IMR-90 (cell line): ENCODE results near the gene RIT1. TPM values are rescaled to one million over a fixed set of nuclear protein-coding genes. Genes with fewer than 3 reads are reported as not detected.

Experiments
- ATAC-seq: fragments of 200-7000 bp; cut with Tn5 transposase; 2 replicates; pipeline ENCODE4 v1.9.1; 2020; ENCODE audit warnings: low read depth, mild to moderate bottlenecking, moderate library complexity
- BruUV-seq: library from RNA; stranded (reverse); fragments of 400-500 nt; replicated peaks from 2 replicates; lab custom pipeline; 2021; lab: Mats Ljungman, UMichigan
- CTCF ChIA-PET: fragments of 300-600 bp; formaldehyde crosslinking; extraction: SDS; loops from one replicate; lab custom pipeline; 2021; ENCODE audit warnings: antibody characterized with exemption; lab: Yijun Ruan, JAX
- POLR2A ChIA-PET: fragments of 300-600 bp; sonication (Branson Sonifier 250); formaldehyde crosslinking; loops from one replicate; lab custom pipeline; 2022; ENCODE audit warnings: antibody characterized with exemption; ENCODE audit not compliant: unreplicated experiment; lab: Charles Lee
- DNase-seq: peaks from one replicate; pipeline ENCODE4 v3.0.0; 2013
- H2AFZ ChIP-seq: replicated peaks from 2 replicates; pipeline ENCODE3; 2013; ENCODE audit warnings: low read length, mild to moderate bottlenecking; ENCODE audit not compliant: poor library complexity
- H2AK5ac ChIP-seq: 2 replicates; pipeline ENCODE4 v1.6.1; 2013; ENCODE audit warnings: low read depth, low read length, inconsistent platforms
- H2AK9ac ChIP-seq: replicated peaks from 2 replicates; pipeline ENCODE3; 2013; ENCODE audit warnings: mild to moderate bottlenecking, low read depth, low read length, moderate library complexity; ENCODE audit not compliant: poor library complexity
- H2BK120ac ChIP-seq: 2 replicates; pipeline ENCODE4 v1.6.1; 2013; ENCODE audit warnings: low read depth, low read length, inconsistent platforms
- H2BK15ac ChIP-seq: 3 replicates; pipeline ENCODE4 v1.6.1; 2013; ENCODE audit warnings: low read depth, low read length, inconsistent platforms
- H2BK20ac ChIP-seq: 2 replicates; pipeline ENCODE4 v1.6.1; 2013; ENCODE audit warnings: low read depth, mild to moderate bottlenecking, inconsistent platforms, low read length, moderate library complexity
- H2BK5ac ChIP-seq: 2 replicates; pipeline ENCODE4 v1.6.1; 2013; ENCODE audit warnings: mild to moderate bottlenecking, low read depth, low read length, inconsistent platforms; ENCODE audit not compliant: poor library complexity, severe bottlenecking
- H3K14ac ChIP-seq: replicated peaks from 2 replicates; pipeline ENCODE4 v1.6.1; 2013; ENCODE audit warnings: low read depth, low read length, inconsistent platforms
- H3K18ac ChIP-seq: 2 replicates; pipeline ENCODE4 v1.6.1; 2013; ENCODE audit warnings: low read depth, low read length, control low read depth
- H3K23ac ChIP-seq: 2 replicates; pipeline ENCODE4 v1.6.1; 2013; ENCODE audit warnings: low read depth, low read length, inconsistent platforms
- H3K27ac ChIP-seq: 2 replicates; pipeline ENCODE4 v1.5.1; 2013; ENCODE audit warnings: mild to moderate bottlenecking, control low read depth, low read length; ENCODE audit not compliant: insufficient read depth
- H3K27me3 ChIP-seq: 2 replicates; pipeline ENCODE4 v1.6.1; 2013; ENCODE audit warnings: low read length; ENCODE audit not compliant: control insufficient read depth, insufficient read depth
- H3K36me3 ChIP-seq: 2 replicates; pipeline ENCODE4 v1.6.1; 2013; ENCODE audit warnings: low read length, mixed read lengths; ENCODE audit not compliant: control insufficient read depth, insufficient read depth
- H3K4ac ChIP-seq: 2 replicates; pipeline ENCODE4 v1.6.1; 2013; ENCODE audit warnings: low read depth, low read length, inconsistent platforms
- H3K4me1 ChIP-seq: 2 replicates; pipeline ENCODE4 v1.6.1; 2013; ENCODE audit warnings: low read length, mixed read lengths; ENCODE audit not compliant: control insufficient read depth, insufficient read depth
- H3K4me2 ChIP-seq: 2 replicates; pipeline ENCODE4 v1.6.1; 2013; ENCODE audit warnings: low read depth, mild to moderate bottlenecking, control low read depth, low read length, moderate library complexity
- H3K4me3 ChIP-seq: 2 replicates; pipeline ENCODE4 v1.5.1; 2013; ENCODE audit warnings: low read depth, mild to moderate bottlenecking, control low read depth, low read length, moderate library complexity; ENCODE audit not compliant: insufficient read depth
- H3K56ac ChIP-seq: 2 replicates; pipeline ENCODE4 v1.6.1; 2013; ENCODE audit warnings: low read length, inconsistent platforms; ENCODE audit not compliant: insufficient read depth; ENCODE audit errors: extremely low read depth
- H3K79me1 ChIP-seq, 2 experiments: 2 replicates each; pipeline ENCODE4 v1.6.1; 2013; ENCODE audit warnings: low read length in 2 of 2, inconsistent platforms in 1 of 2, low read depth in 1 of 2
- H3K9ac ChIP-seq: 2 replicates; pipeline ENCODE4 v1.6.1; 2013; ENCODE audit warnings: low read depth, low read length, control low read depth
- H3K9me1 ChIP-seq: 2 replicates; pipeline ENCODE4 v1.6.1; 2013; ENCODE audit warnings: low read length, inconsistent platforms; ENCODE audit not compliant: insufficient read depth
- H3K9me3 ChIP-seq: 2 replicates; pipeline ENCODE4 v1.6.1; 2013; ENCODE audit warnings: low read length; ENCODE audit not compliant: control insufficient read depth, insufficient read depth
- H4K20me1 ChIP-seq: 2 replicates; pipeline ENCODE4 v1.6.1; 2013; ENCODE audit warnings: low read length, inconsistent platforms; ENCODE audit not compliant: insufficient read depth
- H4K5ac ChIP-seq: 2 replicates; pipeline ENCODE4 v1.6.1; 2013; ENCODE audit warnings: mild to moderate bottlenecking, low read depth, low read length, control low read depth
- H4K8ac ChIP-seq, 2 experiments: 2 replicates each; pipeline ENCODE4 v1.6.1; 2013; ENCODE audit warnings: low read depth in 2 of 2, low read length in 2 of 2, control low read depth in 1 of 2, inconsistent platforms in 1 of 2
- H4K91ac ChIP-seq: 2 replicates; pipeline ENCODE4 v1.6.1; 2013; ENCODE audit warnings: low read depth, low read length, inconsistent platforms; ENCODE audit not compliant: insufficient read depth
- BHLHE40 ChIP-seq: fragments of 150-350 bp; IDR thresholded peaks from 2 replicates; pipeline ENCODE4 v1.6.1; 2016; ENCODE audit warnings: mild to moderate bottlenecking, low read depth, low read length
- MAZ ChIP-seq: IDR thresholded peaks from 2 replicates; pipeline ENCODE4 v1.6.1; 2012; ENCODE audit warnings: low read depth, mild to moderate bottlenecking, low read length, improper control_type of control experiment, moderate library complexity, borderline replicate concordance
- MXI1 ChIP-seq: IDR thresholded peaks from 2 replicates; pipeline ENCODE4 v1.6.1; 2012; ENCODE audit warnings: low read depth, mild to moderate bottlenecking, low read length, moderate library complexity, borderline replicate concordance
- POLR2A ChIP-seq: IDR thresholded peaks from 2 replicates; pipeline ENCODE4 v1.6.1; 2012; ENCODE audit warnings: mild to moderate bottlenecking, low read depth, low read length
- USF2 ChIP-seq: fragments of 150-350 bp; IDR thresholded peaks from 2 replicates; pipeline ENCODE4 v1.6.1; 2017; ENCODE audit warnings: mild to moderate bottlenecking, antibody characterized with exemption, low read length, low read depth
- dilution Hi-C: fragments of 300-500 bp; cut with HindIII; formaldehyde crosslinking; loops from one replicate; pipeline ENCODE4 v1.14.3; 2018; ENCODE audit warnings: low sequenced_read_pairs; ENCODE audit not compliant: unreplicated experiment
- in situ Hi-C: fragments of 300-500 bp; cut with MboI; formaldehyde crosslinking; loops from 3 replicates; pipeline ENCODE4 v1.14.3; 2019; ENCODE audit warnings: low sequenced_read_pairs, inconsistent platforms, mixed read lengths
- intact Hi-C: fragments of 100-400 bp; cut with micrococcal nuclease; formaldehyde crosslinking; loops from 2 replicates; pipeline ENCODE4 v1.10.0; 2022
- polyA plus RNA-seq, 3 experiments: library from polyadenylated mRNA; depleted of rRNA; stranded (reverse); fragments of >200 nt; gene quantifications; 2 replicates each; pipeline ENCODE4 v1.2.3, GENCODE V29; 2012; ENCODE audit warnings: low replicate concordance in 1 of 3
- total RNA-seq: library from RNA; depleted of rRNA; stranded (reverse); fragments of >200 nt; gene quantifications from 2 replicates; pipeline ENCODE4 v1.2.3, GENCODE V29; 2012

RIT1 gene
- total and polyA plus RNA-seq, 2 of the 4 experiments (the other 2 are of a cell fraction): 29.6 to 46.8 TPM

DNA sequence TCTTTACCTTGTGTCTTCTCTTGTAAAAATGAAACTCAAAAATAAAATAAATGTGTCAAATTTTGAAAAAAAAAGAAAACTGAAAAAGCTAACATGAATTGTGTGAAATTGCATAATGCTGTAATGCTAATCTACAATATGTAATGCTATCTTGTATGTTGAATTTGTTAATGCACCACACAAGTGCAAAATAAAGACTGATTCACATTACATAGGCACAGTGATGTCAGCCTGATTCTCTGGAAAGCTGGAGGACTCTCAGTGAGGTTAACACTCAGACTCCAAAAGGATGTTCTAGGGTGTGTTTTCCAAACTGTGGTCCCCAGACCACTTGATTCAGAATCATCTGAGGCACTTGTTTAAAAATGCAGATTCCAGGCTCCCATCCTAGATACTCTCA, 26.2 kb downstream of the RIT1 start:
- H4K5ac ChIP-seq: no peak overlapping the region; the same call in 1 of the 2 replicates
- no peak overlapping the region for H2AK5ac ChIP-seq
- H3K79me1 ChIP-seq: peaks cover 0 to 2% of the 10 kb centered on the region in 2 experiments; a peak in 1 of 4 replicates
- H4K91ac ChIP-seq: no peak overlapping the region
- no peaks in the 10 kb centered on the region for H3K9me1 ChIP-seq
- ATAC-seq (peak; percentile 8; the same call in 1 of the 2 replicates), DNase-seq (peak; percentile 36)
- H2BK5ac ChIP-seq: peak overlapping the region; percentile 6
- no peak overlapping the region for H2AFZ ChIP-seq
- no peak overlapping the region for H2BK20ac ChIP-seq
- H3K27me3 ChIP-seq: no peaks in the 10 kb centered on the region
- POLR2A ChIA-PET: no interaction called here
- no peak overlapping the region for H3K9ac ChIP-seq
- H3K36me3 ChIP-seq: peaks cover 10% of the 10 kb centered on the region
- in situ Hi-C loops: no loop called here
- CTCF ChIA-PET: interaction anchor here (1.6 kb wide), 1 partner anchor 20 kb away, joined by 3 read pairs; no protein-coding TSS in a partner anchor
- no peak overlapping the region for H3K56ac ChIP-seq
- no TSS peak for BruUV-seq
- no peak overlapping the region for H2AK9ac ChIP-seq
- intact Hi-C loops: no loop called here
- dilution Hi-C loops: no loop called here
- H2BK120ac ChIP-seq: no peak overlapping the region
- no peak overlapping the region for H3K4me2 ChIP-seq
- no peaks in the 10 kb centered on the region for H3K9me3 ChIP-seq
- H3K4me3 ChIP-seq: no peak overlapping the region
- TF ChIP-seq BHLHE40 (no peak), MXI1 (no peak), MAZ (no peak), POLR2A (no peak), USF2 (no peak)
- H3K4ac ChIP-seq: no peak overlapping the region
- no peaks in the 10 kb centered on the region for H4K20me1 ChIP-seq
- peak overlapping the region; percentile 4; the same call in 1 of the 2 replicates for H3K18ac ChIP-seq
- H3K27ac ChIP-seq: no peak overlapping the region; the same call in 1 of the 2 replicates
- no peak overlapping the region for H3K23ac ChIP-seq
- H4K8ac ChIP-seq: no peak overlapping the region
- no peak overlapping the region for H2BK15ac ChIP-seq
- peaks cover 14% of the 10 kb centered on the region for H3K4me1 ChIP-seq
- H3K14ac ChIP-seq: no peak overlapping the region
